GM13976 (cell line): Measurements from ENCODE around the gene UBE2E1.

Experiments used
- DNase-seq: peaks from one replicate; pipeline ENCODE4 v3.0.0; 2012; ENCODE audit warnings: low spot score
- in situ Hi-C: fragments of 300-500 bp; cut with MboI; formaldehyde crosslinking; loops from one replicate; pipeline ENCODE4 v1.12.0; 2022; ENCODE audit warnings: low sequenced_read_pairs, mixed read lengths, inconsistent platforms; ENCODE audit not compliant: unreplicated experiment
- TF ChIP-seq, protein P1 (sequence below): IDR thresholded peaks from 2 replicates; pipeline ENCODE4 v1.5.1; 2012; ENCODE audit warnings: borderline replicate concordance, mild to moderate bottlenecking; ENCODE audit not compliant: insufficient read depth; ENCODE audit errors: extremely low read depth, missing control alignments, control extremely low read depth

The UBE2E1 gene

DNA sequence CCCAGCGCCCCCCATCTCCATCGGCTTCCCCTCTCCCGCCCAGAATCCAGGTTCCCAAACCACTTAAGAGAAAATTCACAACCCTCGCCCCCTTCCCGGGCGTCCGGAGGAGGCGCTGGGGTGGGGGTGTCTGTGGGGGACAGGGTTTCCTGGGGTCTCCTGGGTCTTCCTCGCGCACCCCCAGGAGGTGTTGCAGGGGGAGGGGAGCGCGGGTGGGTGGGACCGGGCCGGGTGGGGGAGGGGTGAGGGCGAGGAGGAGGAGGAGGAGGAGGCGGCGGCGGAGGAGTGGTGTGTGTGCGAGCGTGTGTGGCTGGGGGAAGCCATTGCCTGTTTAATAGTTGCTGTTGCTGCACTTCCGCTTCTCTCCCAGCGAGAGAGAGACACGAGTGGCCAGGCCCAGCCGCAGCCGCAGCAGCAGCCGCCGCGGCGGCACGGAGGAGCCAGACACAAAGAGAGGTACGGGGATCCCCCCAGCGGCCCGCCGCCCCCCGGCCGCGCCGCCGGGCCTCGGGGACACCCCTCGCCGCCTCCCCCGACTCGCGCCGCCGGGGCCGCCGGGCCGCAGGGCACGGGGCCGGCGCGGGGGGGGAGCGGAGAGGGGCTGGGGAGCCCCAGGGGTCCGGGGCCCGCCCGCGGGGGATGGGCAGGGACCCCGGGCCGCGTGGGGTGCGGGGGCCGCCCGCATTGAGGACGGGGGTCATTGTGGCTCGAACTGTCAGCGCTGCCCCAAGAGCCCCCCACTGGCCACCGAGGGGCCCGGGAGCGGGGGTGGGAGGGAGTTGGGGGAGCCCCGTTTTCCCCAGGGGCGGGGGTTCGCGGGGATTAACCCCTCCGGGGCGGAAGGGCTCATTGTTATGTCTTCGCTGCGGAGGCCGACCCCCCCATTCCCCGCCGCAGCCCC lies at the start of gene UBE2E1:
UBE2E1 (plus strand) TSS at position 323 of the 901 bp plus-strand sequence. CDS start 1,315 bp downstream, outside the sequence.
- DNase-seq, result peak; percentile 89
- TF ChIP-seq, protein P1, sequence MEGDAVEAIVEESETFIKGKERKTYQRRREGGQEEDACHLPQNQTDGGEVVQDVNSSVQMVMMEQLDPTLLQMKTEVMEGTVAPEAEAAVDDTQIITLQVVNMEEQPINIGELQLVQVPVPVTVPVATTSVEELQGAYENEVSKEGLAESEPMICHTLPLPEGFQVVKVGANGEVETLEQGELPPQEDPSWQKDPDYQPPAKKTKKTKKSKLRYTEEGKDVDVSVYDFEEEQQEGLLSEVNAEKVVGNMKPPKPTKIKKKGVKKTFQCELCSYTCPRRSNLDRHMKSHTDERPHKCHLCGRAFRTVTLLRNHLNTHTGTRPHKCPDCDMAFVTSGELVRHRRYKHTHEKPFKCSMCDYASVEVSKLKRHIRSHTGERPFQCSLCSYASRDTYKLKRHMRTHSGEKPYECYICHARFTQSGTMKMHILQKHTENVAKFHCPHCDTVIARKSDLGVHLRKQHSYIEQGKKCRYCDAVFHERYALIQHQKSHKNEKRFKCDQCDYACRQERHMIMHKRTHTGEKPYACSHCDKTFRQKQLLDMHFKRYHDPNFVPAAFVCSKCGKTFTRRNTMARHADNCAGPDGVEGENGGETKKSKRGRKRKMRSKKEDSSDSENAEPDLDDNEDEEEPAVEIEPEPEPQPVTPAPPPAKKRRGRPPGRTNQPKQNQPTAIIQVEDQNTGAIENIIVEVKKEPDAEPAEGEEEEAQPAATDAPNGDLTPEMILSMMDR, result no peak
- in situ Hi-C loops, result no loop called here

DNA sequence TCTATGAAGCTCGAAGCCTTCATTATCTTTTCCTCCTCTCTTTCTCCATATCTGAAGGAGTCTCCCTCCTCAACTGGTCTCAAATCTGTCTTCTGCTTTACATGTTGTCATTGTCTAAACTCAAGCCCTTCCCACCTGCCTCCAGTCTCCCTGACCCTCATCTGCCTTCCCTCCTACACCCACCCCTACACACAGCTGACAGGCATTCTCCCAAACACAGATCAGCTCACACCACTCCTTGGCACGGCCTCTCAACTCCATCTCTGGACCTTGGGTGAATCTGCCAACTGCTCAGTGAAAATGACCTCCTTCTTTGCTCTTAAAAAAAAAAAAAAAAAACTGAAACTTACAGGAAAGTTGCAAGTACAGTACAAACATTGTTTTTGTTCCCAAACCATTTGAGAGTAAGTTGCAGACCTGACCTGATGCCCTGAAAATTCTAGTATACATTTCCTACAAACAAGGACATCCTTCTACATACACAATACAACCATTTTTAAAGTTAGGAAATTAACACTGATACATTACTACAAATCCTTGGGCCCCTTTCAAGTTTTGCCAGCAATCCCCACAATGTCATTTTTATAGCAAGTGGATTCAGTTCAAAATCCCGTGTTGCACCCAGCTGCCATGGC lies 49.4 kb upstream of the UBE2E1 start:
- TF ChIP-seq, protein P1, result no peak
- in situ Hi-C loops, result no loop called here
- no peak for DNase-seq

DNA sequence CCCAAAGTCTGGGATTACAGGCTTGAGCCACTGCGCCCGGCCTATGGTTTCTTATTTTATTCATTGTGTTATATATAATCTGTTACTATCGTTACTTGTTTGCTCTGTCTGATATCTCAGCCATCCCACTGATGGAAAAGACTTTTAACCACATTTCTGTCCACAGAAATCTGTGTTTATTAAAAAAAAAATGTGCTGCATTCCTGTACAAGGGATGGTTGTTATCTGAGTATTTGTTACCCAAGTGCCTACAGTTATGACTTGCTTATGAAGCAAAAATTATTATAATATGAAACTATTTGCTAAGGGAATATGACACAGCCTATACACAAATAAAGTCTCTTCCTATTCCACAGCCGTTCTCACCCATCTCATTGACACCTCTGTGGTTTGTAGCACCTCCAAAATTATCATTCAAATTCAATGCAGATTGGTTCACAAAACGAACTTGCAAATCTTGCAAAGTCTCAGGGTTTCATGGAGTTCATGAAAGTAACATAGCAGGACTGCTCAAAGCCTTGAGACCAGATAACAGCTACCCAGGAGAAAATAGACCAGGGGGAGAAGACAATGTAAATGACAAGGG lies 47.4 kb upstream of the UBE2E1 start:
- in situ Hi-C loops, result no loop called here
- TF ChIP-seq, protein P1, result no peak
- no peak for DNase-seq

DNA sequence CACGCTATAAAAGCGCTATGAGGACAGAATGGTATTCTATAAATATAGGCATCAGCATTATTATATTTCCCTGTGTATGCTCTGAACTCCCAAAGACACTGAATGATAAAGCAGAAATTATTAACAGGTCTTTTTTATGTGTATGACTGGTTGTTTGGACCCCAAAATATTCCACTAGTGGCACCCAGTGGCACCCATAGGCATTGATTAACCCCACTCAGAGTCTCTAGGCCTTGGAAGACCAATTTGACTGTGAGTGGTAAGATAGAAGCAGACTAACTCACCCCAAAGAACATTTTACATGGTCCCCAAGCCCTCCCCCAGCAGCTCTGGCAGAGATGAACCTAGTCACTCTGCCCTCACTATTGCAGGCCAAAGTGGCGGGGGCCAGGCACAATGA lies 45.4 kb upstream of the UBE2E1 start:
- in situ Hi-C loops, result no loop called here
- DNase-seq, result no peak
- TF ChIP-seq, protein P1, result no peak

DNA sequence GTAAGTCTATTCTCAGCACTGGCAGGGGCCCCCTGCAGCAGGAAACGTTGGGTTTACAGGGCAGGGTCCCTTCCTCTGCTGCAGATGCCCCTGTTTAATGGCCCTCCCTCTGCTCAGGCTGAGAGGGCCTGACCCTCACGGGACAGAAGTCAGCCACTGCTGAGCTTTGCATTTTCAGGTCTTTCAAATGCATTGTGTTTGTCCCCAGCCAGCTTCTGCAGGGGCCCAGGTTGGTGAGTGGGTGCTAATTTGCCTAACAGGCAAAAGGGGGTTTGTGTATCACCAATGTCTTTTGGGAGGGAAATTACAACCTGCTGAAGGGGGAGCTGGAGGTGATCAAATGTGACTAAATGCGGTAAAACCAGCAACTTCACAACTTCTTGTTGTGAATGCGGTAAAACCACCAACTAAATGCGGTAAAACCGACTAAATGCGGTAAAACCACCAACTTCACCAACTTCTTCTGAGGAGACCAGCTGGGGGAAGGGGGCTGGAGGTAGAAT lies 44.8 kb upstream of the UBE2E1 start:
- TF ChIP-seq, protein P1, result no peak
- peak; percentile 53 for DNase-seq
- in situ Hi-C loops, result no loop called here

DNA sequence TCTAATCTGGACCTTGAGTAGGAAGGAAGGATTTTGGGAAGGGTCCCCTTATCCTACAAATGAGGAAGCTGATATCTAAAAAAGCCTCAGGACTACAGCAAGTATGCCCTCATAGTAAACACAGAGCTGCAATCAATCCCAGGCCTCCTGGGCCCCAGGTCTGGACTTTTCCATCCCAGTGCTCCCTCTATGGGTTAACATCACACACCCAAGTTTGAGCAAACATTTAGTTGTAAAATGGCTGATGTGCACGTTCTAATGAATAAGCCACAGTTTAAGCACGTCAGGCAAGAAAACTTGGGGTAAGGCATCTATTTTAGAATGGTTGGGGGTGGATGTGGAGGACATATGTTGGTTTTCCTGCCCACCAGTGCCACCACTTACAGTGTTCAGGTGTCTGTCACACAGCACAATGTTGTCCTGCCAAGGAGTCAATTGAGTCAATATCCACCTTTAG lies 44.3 kb upstream of the UBE2E1 start:
- TF ChIP-seq, protein P1, result peak; percentile 24
- in situ Hi-C loops, result no loop called here
- peak; percentile 62 for DNase-seq
